CD4-positive, alpha-beta T cell treated with Interleukin-4 for 1 hour (primary cell): ENCODE measurements around the gene ELK1.
A peak's percentile ranks its signal among the peaks of the same experiment; 100 is the strongest.
"Not testable (repeated sequence)": the region's sequence is repeated elsewhere in the genome, so short reads cannot be mapped to it uniquely, and the experiment has no call there.

ENCODE experiments used
- DNase-seq, 2 donors: peaks; one replicate each; pipeline ENCODE4 v3.0.0-alpha.2; 2020 to 2022

ELK1 gene

GRCh38 chrX:47650164-47651042 lies at the start of gene ELK1:
Gene ELK1 (minus strand): TSS chrX:47650563. CDS start chrX:47641441, 9,122 bp downstream.
- DNase-seq: peak; percentile 94 to 96

- DNase-seq: no peak
Measured at GRCh38 chrX:47697181-47697580, 46.8 kb upstream of the ELK1 start.

- DNase-seq: no peak
Measured at GRCh38 chrX:47690175-47690574, 39.8 kb upstream of the ELK1 start.

- DNase-seq: no peak
Measured at GRCh38 chrX:47687263-47687662, 36.9 kb upstream of the ELK1 start.

- no peak for DNase-seq
Measured at GRCh38 chrX:47683829-47684205, 33.5 kb upstream of the ELK1 start.

GRCh38 chrX:47683184-47683828 lies 32.9 kb upstream of the ELK1 start:
- no peak for DNase-seq

GRCh38 chrX:47675959-47676859 lies 25.8 kb upstream of the ELK1 start:
- DNase-seq: not testable (repeated sequence)

GRCh38 chrX:47674776-47675175 lies 24.4 kb upstream of the ELK1 start:
- DNase-seq: no peak

- DNase-seq: not testable (repeated sequence)
Measured at GRCh38 chrX:47665797-47666196, 15.4 kb upstream of the ELK1 start.

GRCh38 chrX:47664737-47665136 lies 14.4 kb upstream of the ELK1 start:
- no peak for DNase-seq

- no peak for DNase-seq
Measured at GRCh38 chrX:47662144-47662657, 11.8 kb upstream of the ELK1 start.

- no peak for DNase-seq
Measured at GRCh38 chrX:47661539-47661938, 11.2 kb upstream of the ELK1 start.

GRCh38 chrX:47659421-47659726 lies 9.0 kb upstream of the ELK1 start:
- DNase-seq: no peak

GRCh38 chrX:47658684-47659420 lies 8.5 kb upstream of the ELK1 start, which contains the start of gene UXT:
Gene UXT (minus strand): TSS chrX:47659180. CDS start chrX:47658927, 253 bp downstream.
- DNase-seq: peak; percentile 95 to 96

GRCh38 chrX:47658301-47658683 lies 7.9 kb upstream of the ELK1 start:
- no peak for DNase-seq

- no peak for DNase-seq
Measured at GRCh38 chrX:47651043-47651905, 911 bp upstream of the ELK1 start.

GRCh38 chrX:47649781-47650163 lies 591 bp downstream of the ELK1 start:
- no peak for DNase-seq

- DNase-seq: no peak
Measured at GRCh38 chrX:47649271-47649670, 1.1 kb downstream of the ELK1 start.

GRCh38 chrX:47648376-47648775 lies 2.0 kb downstream of the ELK1 start:
- DNase-seq: no peak

- DNase-seq: no peak
Measured at GRCh38 chrX:47646636-47647035, 3.7 kb downstream of the ELK1 start.

GRCh38 chrX:47645530-47645929 lies 4.8 kb downstream of the ELK1 start:
- DNase-seq: no peak
